HG03064 (cell line): ENCODE data around the gene ALX4.

Experiments
- ATAC-seq: cut with Tn5 transposase; IDR thresholded peaks from one replicate; pipeline ENCODE4 v1.9.1; 2021; ENCODE audit warnings: low read depth; ENCODE audit not compliant: unreplicated experiment

ALX4 gene

DNA sequence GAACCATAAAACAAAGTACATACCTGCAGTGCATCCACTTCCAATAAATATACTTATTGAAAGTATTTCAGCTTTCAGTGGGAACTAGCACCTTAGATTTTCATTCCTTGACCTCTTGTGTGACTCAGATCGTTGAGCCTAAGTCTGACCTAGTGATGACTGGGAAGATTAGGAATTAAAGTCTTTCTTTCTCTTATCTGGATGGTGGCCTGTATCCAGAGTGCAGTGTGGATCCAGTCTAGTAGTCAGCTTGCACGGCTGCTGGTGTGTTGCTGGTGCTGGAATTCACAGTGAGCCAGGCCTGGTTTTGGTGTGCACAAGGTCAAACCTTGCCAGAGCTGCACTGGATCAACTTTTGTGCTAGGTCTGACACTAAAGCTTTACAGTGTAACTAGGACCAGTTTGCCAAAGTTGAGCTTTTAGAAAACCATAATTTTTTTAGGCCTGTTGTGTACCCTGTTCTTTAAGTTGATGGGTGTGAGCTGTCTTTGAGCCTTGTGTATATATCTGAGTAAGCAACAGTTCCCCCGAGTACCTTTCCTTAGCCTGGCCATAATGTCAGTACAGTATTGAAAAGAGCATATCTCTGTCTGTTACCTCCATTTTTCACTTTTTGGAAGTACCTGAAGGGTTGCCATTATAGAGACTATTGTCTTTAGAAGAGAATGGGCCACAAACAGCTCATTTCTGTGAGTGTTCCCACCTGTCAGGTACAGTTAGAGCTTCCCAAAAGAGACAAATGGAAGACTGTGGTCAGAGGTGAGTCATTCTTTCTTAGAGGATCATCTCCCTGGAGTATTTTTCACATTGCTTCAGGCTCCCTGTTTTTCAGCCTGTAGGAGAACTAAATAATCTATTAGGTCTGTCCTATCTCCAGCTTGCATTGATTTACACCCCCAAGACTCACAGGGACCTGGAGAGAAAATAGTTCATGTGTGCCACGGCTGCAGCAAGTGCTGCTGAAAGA is 89.8 kb downstream of the ALX4 start:
- ATAC-seq: no peak

- ATAC-seq: no peak
These were observed 92.5 kb downstream of the ALX4 start for GRCh38 chr11:44217432-44217831.

DNA sequence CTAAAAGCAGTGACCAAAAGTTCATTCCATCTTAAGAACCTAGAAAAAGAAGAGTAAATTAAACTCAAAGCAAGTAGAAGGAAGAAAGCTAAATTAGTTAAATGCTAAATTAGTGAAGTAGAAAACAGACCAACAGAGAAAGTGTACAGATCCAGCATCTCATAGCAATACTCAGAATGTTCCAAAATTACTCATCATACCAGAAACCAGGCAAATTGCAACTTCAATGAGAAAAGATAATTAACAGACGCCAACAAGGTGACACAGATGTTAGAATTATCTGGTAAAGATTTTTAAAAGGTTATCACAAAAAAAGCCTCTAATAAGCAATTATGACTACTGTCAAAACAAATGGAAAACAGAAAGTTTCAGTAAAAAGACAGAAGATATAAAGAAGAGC is 96.8 kb downstream of the ALX4 start:
- no peak for ATAC-seq

- no peak for ATAC-seq
These were observed 97.8 kb downstream of the ALX4 start for GRCh38 chr11:44212128-44212527.
